LNCAP (cell line): Measurements from ENCODE around the gene RUNX2.

Experiments
- CTCF ChIP-seq: fragments of 450-650 bp; IDR thresholded peaks from 2 replicates; pipeline ENCODE4 v1.5.1; 2017; ENCODE audit warnings: mild to moderate bottlenecking

The RUNX2 gene

DNA sequence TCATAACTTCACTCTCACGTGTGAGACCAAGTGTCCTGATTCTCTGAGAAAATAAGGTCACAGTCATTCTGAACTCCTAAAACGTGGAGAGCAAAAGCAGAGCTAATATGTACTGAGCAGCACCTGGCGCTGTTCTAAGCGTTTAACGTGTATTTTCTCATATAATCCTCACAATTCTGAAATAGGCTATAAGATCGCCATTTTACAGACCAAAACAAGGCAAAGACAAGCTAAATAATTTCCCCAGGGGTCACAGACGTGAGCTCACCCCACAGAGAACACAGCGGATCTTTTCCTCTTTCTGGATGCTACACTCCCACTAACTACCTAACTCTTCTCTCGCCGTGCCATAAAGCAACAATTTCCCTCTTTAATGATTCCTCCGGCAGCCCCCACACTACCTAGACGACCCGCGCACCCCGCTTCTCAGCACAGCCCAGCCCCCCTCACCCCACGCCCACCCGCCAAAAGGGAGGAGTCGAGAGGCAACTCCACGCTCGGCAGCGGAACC is 49.0 kb downstream of the RUNX2 start:
- TF ChIP-seq CTCF: no peak

DNA sequence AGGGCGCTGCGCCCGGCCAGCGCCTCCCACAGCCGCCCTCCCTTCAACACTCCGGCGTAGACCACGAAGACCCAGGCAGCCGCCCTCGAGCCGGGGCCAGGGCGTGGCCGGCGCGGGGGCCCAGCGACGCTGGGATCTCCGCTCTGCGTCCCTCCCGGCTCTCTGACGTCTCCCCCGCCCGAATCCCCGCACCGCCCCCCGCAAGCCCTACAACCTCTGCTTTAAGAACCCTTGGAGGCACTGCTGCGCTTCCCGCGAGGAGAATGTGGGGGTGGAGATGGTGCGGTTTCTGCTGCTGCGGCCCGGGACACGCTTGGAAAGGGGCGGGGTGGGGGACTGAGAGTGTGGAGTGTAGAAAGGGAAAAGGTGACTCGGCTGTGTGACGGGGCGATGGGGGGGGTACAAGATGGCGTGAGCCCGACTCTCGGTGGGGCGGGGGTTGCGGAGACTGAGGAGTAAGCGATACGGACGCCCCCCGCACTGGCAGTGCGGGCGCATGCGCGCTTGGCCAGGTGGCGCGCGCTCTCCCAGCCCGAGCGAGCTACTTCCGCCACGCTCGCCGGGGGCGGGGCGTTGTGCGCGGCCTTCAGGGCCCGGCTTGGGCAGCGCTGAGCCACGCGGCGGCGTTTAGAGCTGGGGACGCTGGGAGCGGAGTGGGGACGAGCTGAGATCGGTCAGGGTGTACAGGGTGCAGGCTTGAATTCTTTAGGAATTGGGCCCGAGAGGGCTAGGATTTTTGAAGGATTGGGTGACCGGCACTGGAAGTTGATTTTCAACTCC is 49.6 kb downstream of the RUNX2 start, which contains the start of gene SUPT3H:
SUPT3H (minus strand) TSS at position 381 of the 780 bp plus-strand sequence.
- TF ChIP-seq CTCF: no peak

GRCh38 chr6:45378334-45378926 is 50.3 kb downstream of the RUNX2 start:
- TF ChIP-seq CTCF: no peak

GRCh38 chr6:45382391-45382790 is 54.3 kb downstream of the RUNX2 start:
- TF ChIP-seq CTCF: no peak

- no peak for TF ChIP-seq CTCF
Measured at GRCh38 chr6:45386501-45386900, 58.4 kb downstream of the RUNX2 start.

DNA sequence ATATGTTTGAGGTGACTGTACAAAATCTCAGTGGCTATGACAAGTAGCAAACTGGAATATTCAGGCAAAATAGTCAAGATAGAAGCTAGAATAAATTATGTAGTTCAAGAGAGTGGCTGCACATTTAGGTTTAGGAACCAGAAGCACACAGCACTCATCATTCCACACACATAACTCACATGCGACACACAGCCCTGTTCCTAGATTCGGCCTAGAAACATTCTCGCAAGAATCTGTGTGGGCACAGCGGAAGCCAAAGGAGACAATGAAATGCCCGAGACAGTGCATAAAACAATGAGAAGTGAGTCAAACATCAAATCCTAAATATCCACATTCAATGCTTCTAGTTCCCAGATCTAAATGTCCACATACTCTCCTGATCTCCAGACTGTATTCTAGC is 59.1 kb downstream of the RUNX2 start:
- no peak for TF ChIP-seq CTCF

DNA sequence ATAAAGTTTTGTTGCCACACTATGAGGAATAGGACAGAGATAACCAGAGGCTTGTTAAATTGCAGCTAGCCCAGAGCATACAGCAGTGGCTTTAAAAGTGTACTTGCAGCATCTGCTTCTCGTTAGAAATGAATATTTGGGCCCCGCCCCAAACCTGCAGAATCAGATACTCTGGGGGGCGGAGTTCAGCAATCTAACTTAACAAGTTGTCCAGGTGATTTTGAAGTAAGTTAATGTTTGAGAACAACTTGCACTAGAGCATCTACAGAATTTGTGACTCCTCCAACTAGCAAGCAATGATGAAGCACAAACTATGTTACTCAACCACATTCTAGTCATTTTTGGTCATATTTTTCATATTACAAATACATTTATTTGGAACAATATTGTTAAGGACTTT is 60.2 kb downstream of the RUNX2 start:
- TF ChIP-seq CTCF: no peak
